Hepatocyte (in vitro differentiated cells): ENCODE data around the gene CIT. TPM values are rescaled to one million over a fixed set of nuclear protein-coding genes. Genes with fewer than 3 reads are reported as not detected.

Experiments
- DNase-seq: peaks from one replicate; pipeline ENCODE4 v3.0.0-alpha.2; 2016; ENCODE audit warnings: low spot score
- H2AFZ ChIP-seq: fragments of 200-600 bp; sonication (generic); 2 replicates; pipeline ENCODE4 v1.6.0; 2016; ENCODE audit warnings: antibody characterized with exemption, mild to moderate bottlenecking
- H3K27ac ChIP-seq: fragments of 200-600 bp; sonication (generic); 2 replicates; pipeline ENCODE4 v1.5.1; 2016; ENCODE audit warnings: mild to moderate bottlenecking
- H3K27me3 ChIP-seq: fragments of 200-600 bp; sonication (generic); 2 replicates; pipeline ENCODE4 v1.6.1; 2016
- H3K36me3 ChIP-seq: fragments of 200-600 bp; sonication (generic); replicated peaks from 2 replicates; pipeline ENCODE4 v1.5.1; 2016; ENCODE audit warnings: low read depth; ENCODE audit not compliant: insufficient read depth
- H3K4me1 ChIP-seq: fragments of 200-600 bp; sonication (generic); 2 replicates; pipeline ENCODE4 v1.5.1; 2016; ENCODE audit warnings: mild to moderate bottlenecking, moderate library complexity; ENCODE audit not compliant: insufficient read depth
- H3K4me2 ChIP-seq: fragments of 200-600 bp; sonication (generic); 2 replicates; pipeline ENCODE4 v1.6.0; 2016
- H3K4me3 ChIP-seq: fragments of 200-600 bp; sonication (generic); 2 replicates; pipeline ENCODE4 v1.5.1; 2016; ENCODE audit warnings: mild to moderate bottlenecking
- H3K79me2 ChIP-seq: fragments of 200-600 bp; sonication (generic); 2 replicates; pipeline ENCODE4 v1.6.0; 2017; ENCODE audit warnings: mild to moderate bottlenecking
- H3K9me2 ChIP-seq: fragments of 200-600 bp; sonication (generic); replicated peaks from 2 replicates; pipeline ENCODE4 v1.6.0; 2017; ENCODE audit warnings: mild to moderate bottlenecking; ENCODE audit not compliant: insufficient read depth
- H3K9me3 ChIP-seq: fragments of 200-600 bp; sonication (generic); 2 replicates; pipeline ENCODE4 v1.5.1; 2016; ENCODE audit warnings: low read depth, mild to moderate bottlenecking
- H4K20me1 ChIP-seq: fragments of 200-600 bp; sonication (generic); 2 replicates; pipeline ENCODE4 v1.6.0; 2016; ENCODE audit warnings: mild to moderate bottlenecking; ENCODE audit not compliant: insufficient read depth, poor library complexity, severe bottlenecking
- EZH2 ChIP-seq: fragments of 200-600 bp; sonication (generic); IDR thresholded peaks from 2 replicates; pipeline ENCODE4 v1.6.1; 2016; ENCODE audit warnings: antibody characterized with exemption, mild to moderate bottlenecking, borderline replicate concordance
- EZH2phosphoT487 ChIP-seq: fragments of 200-600 bp; sonication (generic); IDR thresholded peaks from one replicate; pipeline ENCODE4 v1.6.1; 2018; ENCODE audit warnings: antibody characterized with exemption, mild to moderate bottlenecking, low read depth, moderate library complexity; ENCODE audit not compliant: unreplicated experiment, severe bottlenecking
- WGBS: methylation state at CpG from one replicate; pipeline ENCODE4 v1.1.6; 2016; ENCODE audit warnings: low lambda C conversion rate; ENCODE audit errors: missing lambda C conversion rate; 5-methylcytosine and 5-hydroxymethylcytosine counted together
- polyA plus RNA-seq: library from polyadenylated mRNA; unstranded; fragments of >200 nt; fragmentation: Nextera tagmentation; extraction: Ambion mirVana; gene quantifications from 2 replicates; pipeline ENCODE4 v1.2.1, GENCODE V29; 2016
- total RNA-seq: library from RNA; depleted of rRNA; stranded (reverse); fragments of >200 nt; gene quantifications from 2 replicates; pipeline ENCODE4 v1.2.3, GENCODE V29; 2014
- TF ChIP-seq, protein P1 (sequence below): fragments of 200-600 bp; sonication (generic); IDR thresholded peaks from 2 replicates; pipeline ENCODE4 v1.5.1; 2016; ENCODE audit warnings: antibody characterized with exemption, mild to moderate bottlenecking; ENCODE audit not compliant: poor library complexity

Gene CIT
- total and polyA plus RNA-seq, 2 experiments from 2014 or later = 3.6 to 3.9 TPM

DNA sequence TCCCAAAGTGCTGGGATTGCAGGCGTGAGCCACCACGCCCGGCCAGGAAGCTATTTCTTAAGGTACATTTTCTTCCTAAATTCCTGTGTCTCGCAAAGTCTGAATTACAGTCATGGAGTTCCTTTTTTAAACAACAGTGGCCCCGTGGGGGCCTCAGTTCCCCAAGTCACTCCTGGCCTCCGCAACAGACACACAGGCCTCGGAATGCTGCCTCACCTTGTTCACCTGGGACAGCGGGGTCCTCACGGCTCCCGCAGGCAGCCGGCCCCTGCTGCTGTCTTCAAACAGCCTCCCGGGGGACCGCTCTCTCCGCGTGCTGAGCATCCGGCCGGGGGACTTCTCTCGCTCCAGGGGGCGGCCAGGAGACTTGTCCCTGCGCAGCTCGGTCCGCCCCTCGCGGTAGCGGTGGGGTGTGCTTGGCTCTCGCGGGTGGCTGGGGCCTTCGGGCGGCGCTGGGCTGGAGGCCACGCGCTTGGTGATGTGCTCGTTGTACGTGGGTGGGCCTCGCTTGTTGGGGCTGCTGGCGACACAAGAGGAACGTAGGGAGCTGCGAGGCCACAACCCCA, 187.1 kb downstream of the CIT start:
- H3K9me2 ChIP-seq = no peaks in the 10 kb centered on the region
- no peak for TF ChIP-seq EZH2
- TF ChIP-seq EZH2phosphoT487 = no peak
- TF ChIP-seq, protein P1, sequence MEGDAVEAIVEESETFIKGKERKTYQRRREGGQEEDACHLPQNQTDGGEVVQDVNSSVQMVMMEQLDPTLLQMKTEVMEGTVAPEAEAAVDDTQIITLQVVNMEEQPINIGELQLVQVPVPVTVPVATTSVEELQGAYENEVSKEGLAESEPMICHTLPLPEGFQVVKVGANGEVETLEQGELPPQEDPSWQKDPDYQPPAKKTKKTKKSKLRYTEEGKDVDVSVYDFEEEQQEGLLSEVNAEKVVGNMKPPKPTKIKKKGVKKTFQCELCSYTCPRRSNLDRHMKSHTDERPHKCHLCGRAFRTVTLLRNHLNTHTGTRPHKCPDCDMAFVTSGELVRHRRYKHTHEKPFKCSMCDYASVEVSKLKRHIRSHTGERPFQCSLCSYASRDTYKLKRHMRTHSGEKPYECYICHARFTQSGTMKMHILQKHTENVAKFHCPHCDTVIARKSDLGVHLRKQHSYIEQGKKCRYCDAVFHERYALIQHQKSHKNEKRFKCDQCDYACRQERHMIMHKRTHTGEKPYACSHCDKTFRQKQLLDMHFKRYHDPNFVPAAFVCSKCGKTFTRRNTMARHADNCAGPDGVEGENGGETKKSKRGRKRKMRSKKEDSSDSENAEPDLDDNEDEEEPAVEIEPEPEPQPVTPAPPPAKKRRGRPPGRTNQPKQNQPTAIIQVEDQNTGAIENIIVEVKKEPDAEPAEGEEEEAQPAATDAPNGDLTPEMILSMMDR = no peak
- no peaks in the 10 kb centered on the region for H3K36me3 ChIP-seq
- no peaks in the 10 kb centered on the region for H4K20me1 ChIP-seq
- H3K4me2 ChIP-seq = no peak overlapping the region
- WGBS = 96% methylated on average over 33 of the region's 38 CpGs
- H3K27ac ChIP-seq = no peak overlapping the region
- H3K4me1 ChIP-seq = peaks cover 32% of the 10 kb centered on the region
- no peak for DNase-seq
- no peaks in the 10 kb centered on the region for H3K9me3 ChIP-seq
- no peaks in the 10 kb centered on the region for H3K79me2 ChIP-seq
- no peak overlapping the region for H2AFZ ChIP-seq
- no peaks in the 10 kb centered on the region for H3K27me3 ChIP-seq
- H3K4me3 ChIP-seq = no peak overlapping the region

DNA sequence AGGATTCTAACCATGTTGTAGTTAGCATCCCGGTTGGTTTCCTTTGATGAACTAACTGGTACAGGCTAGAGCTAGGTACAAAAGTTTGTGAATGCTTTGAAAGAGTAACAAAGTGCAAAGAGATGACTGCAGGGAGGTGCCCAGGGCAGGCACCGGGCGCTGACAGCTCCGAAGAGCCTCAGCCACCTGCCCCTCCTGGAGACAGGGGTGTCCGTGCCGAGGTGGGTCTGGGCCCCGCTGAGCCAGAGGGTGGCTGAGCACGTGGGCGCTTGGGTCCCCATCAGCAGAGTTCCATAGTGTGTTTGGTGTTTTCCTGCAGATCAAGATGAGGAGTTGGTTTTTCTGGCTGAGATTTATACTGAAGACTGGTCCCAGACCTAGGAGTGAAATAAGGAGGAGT, 189.2 kb downstream of the CIT start:
- H3K4me3 ChIP-seq = no peak overlapping the region
- no peak for TF ChIP-seq EZH2

DNA sequence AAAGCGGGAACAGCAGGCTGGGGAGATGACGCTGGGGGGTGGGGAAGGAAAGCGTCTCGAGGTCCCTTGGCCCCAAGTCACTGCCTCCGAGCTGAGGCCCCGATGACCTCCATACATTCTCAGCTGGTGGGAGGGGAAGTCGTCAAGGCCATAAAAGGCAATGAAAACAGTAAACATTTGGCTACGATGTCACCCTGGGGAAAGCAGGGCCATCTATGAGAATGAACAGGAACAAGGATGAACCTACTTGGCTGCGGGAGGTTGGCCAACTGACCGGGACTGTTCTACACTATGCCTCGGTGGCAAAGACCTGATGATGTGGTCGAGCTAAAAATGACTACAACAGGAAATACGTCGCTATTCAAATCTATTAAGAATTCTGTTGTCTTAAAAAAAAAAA, 189.7 kb downstream of the CIT start:
- no peaks in the 10 kb centered on the region for H3K79me2 ChIP-seq
- peaks cover 42% of the 10 kb centered on the region for H3K4me1 ChIP-seq
- DNase-seq = no peak

More for the DNA sequence above, 189.2 kb downstream of the CIT start:
- no peak overlapping the region for H3K27ac ChIP-seq
- no peaks in the 10 kb centered on the region for H4K20me1 ChIP-seq
- WGBS = 94% methylated on average over 9 of the region's 9 CpGs
- no peaks in the 10 kb centered on the region for H3K27me3 ChIP-seq
- H3K4me2 ChIP-seq = no peak overlapping the region
- no peaks in the 10 kb centered on the region for H3K9me2 ChIP-seq
- no peaks in the 10 kb centered on the region for H3K79me2 ChIP-seq
- peaks cover 39% of the 10 kb centered on the region for H3K4me1 ChIP-seq
- no peaks in the 10 kb centered on the region for H3K9me3 ChIP-seq
- no peak for DNase-seq
- no peaks in the 10 kb centered on the region for H3K36me3 ChIP-seq
- H2AFZ ChIP-seq = no peak overlapping the region

DNA sequence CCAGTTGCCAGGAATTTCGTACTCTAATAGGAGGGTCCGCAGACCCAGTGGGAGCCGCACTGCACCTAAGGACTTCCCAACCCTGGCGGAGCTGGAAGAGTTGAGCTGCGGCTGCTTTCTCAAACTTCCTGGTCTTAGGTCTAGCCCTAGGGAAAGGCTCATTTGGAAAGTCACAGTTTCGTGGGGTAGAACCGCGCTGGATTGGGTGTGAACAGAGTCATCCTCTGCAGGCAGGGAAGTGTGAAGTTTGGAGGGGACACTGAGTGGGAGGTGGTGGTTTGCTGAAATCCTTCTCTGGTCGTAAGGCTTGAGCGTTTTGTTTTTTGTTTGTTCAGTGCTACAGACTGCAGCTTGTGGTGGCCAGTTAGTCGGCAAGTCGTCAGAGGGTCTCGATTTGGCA, 190.3 kb downstream of the CIT start:
- TF ChIP-seq EZH2 = no peak
- TF ChIP-seq EZH2phosphoT487 = no peak
- TF ChIP-seq, protein P1 = no peak
- H3K9me3 ChIP-seq = no peaks in the 10 kb centered on the region
- H3K36me3 ChIP-seq = no peaks in the 10 kb centered on the region
- H3K4me2 ChIP-seq = no peak overlapping the region
- peaks cover 42% of the 10 kb centered on the region for H3K4me1 ChIP-seq
- H4K20me1 ChIP-seq = no peaks in the 10 kb centered on the region
- H3K27me3 ChIP-seq = no peaks in the 10 kb centered on the region
- no peaks in the 10 kb centered on the region for H3K79me2 ChIP-seq
- no peak overlapping the region for H3K4me3 ChIP-seq
- no peaks in the 10 kb centered on the region for H3K9me2 ChIP-seq
- no peak for DNase-seq
- H2AFZ ChIP-seq = no peak overlapping the region
- WGBS = 94% methylated on average over 13 of the region's 13 CpGs
- H3K27ac ChIP-seq = no peak overlapping the region

More for the DNA sequence above, 189.7 kb downstream of the CIT start:
- Histone ChIP-seq H3K9me2 (no peaks in the 10 kb centered on the region), H3K36me3 (no peaks in the 10 kb centered on the region), H3K27ac (no peak overlapping the region), H3K4me2 (no peak overlapping the region), H4K20me1 (no peaks in the 10 kb centered on the region), H3K27me3 (no peaks in the 10 kb centered on the region), H3K9me3 (no peaks in the 10 kb centered on the region), H2AFZ (no peak overlapping the region), H3K4me3 (no peak overlapping the region)
- WGBS = 85% methylated on average over 14 of the region's 14 CpGs
- TF ChIP-seq, protein P1 = no peak
- TF ChIP-seq EZH2 (no peak), EZH2phosphoT487 (no peak)
